NOMO-1 treated with DMSO at 0.1 percent for 48 hours (cell line): ENCODE results near the gene PCNX4.

Experiments used
- DNase-seq: peaks from one replicate; lab custom pipeline; 2025; ENCODE audit not compliant: unreplicated experiment; lab: John Stamatoyannopoulos, UW

The PCNX4 gene

DNA sequence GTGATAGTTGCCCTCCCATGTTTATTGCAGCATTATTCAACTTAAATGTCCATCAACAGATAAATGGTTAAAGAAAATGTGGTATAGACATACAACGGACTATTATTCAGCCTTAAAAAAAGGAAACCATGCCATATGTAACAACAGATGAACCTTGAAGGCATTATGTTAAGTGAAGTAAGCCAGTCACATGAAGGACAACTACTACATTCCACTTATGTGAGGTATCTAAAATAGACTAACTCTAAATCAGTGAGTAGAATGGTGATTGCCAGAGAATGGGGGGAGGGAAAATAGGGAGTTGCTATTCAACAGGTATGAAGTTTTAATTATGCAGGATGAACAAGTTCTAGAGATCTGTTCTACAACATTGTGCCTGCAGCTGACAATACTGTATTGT is 10.1 kb downstream of the PCNX4 start:
- no peak for DNase-seq

DNA sequence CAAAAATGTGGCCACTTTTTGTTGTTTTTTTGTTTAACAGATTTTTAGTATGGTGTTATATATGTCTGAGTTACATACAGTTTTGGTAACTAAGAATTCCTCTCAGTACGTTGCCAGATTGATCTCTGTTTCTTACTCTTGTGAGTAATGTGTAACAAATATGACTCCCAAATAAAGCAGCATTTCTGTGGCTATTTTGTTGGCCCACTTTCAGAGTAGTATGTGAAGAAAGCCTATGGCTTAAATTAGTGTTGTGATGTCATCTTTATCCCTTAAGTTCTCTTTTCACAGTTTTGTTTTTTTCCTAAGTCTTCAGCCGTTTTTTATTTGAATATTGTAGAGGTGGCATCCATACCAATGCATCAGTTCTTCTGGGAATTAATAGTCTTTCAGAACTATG is 10.7 kb downstream of the PCNX4 start:
- peak; percentile 9 for DNase-seq

DNA sequence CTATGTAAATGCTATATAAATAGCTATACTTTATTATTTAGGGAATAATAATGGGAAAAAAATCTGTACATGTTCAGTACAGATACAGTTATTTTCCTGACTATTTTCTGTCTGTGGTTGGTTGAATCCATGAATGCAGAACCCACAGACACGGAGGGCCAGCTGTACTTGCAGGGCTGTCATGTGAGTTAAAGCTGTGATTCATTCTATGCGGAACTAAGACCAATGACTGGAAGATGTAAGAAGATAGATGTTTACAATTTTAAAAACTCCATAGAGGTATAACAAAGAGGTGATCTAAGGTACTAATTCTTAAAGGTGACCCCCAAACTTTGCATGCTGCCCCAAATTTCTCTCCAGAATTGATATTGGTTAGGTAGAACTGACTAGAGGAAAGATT is 14.6 kb downstream of the PCNX4 start:
- no peak for DNase-seq

DNA sequence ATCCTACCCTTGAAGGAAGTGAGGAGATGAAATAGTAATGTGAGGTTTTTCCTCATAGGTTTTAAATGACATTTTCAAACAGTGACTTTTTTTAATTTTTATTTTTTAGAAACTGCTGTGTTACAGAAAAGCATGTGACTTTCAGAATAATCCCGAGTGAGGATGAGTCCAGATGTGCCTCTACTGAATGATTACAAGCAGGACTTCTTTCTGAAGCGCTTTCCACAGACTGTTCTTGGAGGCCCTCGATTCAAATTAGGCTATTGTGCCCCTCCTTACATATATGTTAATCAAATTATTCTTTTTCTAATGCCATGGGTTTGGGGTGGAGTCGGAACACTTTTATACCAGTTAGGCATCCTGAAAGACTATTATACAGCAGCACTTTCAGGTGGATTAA is 15.8 kb downstream of the PCNX4 start:
- no peak for DNase-seq

DNA sequence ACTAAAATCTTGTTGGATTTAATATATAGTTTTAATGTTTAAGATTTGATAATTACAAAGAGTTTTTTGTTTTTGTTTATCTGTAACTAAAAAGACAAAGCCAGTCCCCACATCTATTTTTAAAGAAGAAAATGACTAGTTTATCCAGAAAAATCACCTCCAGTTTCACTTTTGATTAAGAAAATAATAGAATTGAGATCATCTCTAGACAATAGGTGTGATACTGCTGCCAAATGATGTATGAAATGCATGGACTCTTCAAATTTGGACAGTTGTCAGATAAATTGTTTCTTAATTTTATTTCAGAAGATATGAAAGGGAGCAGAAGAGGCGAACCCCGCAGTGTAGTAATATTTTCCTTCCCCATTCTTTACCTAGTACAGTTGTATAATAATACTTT is 20.0 kb downstream of the PCNX4 start:
- DNase-seq, result no peak

DNA sequence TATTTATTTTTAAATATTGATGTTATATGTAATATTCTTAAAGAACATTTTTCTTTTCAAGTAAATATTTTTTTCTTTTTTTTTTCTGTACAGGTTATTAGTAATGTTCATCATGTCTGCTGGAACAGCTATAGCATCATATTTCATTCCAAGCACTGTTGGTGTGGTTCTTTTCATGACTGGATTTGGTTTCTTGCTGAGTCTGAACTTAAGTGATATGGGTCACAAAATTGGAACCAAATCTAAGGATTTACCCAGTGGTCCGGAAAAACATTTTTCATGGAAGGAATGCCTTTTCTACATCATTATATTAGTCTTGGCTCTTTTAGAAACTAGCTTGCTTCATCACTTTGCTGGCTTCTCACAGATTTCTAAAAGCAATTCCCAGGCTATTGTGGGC is 23.2 kb downstream of the PCNX4 start:
- DNase-seq, result no peak

DNA sequence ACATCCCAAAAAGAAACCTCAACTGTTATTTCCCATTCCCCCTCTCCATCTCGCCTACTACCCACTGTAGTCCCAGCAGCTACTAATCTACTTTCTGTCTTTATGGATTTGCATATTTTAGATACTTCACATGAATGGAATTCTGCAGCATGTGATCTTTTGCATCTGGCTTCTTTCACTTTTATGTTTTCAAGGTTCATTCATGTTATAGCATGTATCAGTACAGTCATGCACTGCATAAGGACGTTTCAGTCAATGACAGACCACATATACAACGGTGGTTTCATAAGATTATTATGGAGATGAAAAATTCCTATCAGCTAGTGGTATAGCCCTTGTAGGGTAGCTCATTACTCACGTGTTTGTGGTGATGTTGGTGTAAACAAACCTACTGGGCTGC is 24.5 kb downstream of the PCNX4 start:
- no peak for DNase-seq

DNA sequence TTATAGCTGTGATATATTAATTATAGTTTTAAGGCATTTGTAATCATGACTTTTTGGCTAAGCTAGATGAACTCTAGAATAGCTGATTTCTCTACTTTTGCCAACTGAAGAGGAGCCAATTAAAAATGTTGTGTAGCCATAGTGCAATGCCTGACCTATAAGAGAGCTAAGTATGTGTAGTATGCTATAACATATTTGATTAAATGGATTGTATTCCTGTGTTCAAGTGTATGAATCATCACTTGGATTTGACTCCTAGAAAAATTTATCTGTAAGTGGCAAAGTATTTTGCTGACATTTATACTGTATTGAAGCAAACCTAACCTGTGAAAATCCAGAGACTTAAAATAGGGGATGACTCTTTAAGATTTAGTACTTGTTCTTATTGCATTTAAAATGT is 34.2 kb downstream of the PCNX4 start:
- no peak for DNase-seq

DNA sequence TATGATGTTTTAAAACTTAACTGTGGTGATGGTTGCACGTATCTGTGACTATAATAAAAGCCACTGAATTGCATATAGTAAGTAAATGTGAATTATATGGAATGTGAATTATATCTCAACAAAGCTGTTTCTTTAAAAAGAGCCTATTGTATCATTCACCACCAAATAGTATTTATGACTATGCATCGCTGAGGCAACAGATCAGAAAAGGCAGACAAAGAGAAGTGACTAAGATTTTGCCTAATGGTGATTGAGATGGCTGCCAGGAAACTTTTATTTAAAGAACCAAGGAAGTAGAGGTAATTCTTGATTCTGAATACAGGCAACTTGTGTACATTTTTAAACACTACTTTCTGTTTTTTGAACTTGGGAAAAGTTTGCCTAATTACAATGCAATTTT is 41.8 kb downstream of the PCNX4 start:
- no peak for DNase-seq

DNA sequence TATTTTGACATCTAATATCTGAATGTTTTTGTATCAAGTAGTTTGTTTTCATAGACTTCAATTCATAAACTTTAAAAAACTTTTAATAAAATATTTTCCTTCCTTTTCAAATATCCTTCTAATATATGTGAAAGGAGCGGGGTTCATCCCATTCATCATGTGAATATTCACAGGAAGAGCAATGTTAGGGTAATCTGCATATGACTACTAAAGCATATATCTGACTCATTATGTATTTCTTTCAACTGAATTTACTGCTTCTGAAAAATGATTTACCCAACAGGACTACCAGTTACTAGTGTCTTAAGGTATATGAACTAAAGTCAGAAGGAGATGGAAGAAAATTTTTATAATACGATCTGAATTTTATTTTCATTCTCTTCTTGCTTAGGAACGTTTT is 43.0 kb downstream of the PCNX4 start:
- DNase-seq, result no peak

DNA sequence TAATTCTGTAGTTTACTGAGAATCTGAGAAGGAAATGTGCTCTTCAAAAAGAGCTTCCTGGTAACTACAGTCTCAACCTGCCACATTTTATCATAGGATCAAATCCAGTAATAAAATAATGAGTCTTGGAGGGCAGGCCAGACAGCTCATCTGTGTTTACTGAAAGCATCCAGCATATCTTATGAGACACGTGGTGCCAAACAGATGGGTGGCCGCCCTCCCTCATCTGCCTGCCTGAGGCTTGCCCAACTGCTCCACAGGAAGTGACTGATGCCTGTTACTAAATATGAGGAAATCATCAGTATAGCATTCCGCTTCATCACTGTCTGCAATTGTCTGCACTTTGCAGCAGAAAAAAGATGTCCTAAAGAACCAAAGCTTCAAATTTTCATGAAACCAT is 60.0 kb downstream of the PCNX4 start:
- DNase-seq, result peak; percentile 95

DNA sequence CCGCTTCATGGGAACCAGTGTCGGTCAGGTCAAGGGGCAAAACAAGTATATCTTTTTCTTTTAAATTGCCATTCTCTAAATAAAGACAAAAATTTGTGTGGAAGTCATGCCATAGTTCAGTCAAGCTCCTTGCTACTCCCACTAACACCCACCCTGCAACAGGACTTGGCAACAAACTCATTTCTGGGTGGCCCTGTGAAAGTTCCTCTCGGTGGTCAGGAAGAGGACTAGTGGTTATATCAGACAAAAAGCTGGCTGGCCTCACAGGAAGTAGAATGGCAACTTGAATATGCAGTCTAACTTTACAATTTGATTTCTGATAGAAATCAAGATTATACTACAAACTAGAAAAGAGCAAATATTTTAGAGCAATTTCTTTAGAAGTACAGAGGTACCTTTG is 62.3 kb downstream of the PCNX4 start:
- DNase-seq, result no peak

DNA sequence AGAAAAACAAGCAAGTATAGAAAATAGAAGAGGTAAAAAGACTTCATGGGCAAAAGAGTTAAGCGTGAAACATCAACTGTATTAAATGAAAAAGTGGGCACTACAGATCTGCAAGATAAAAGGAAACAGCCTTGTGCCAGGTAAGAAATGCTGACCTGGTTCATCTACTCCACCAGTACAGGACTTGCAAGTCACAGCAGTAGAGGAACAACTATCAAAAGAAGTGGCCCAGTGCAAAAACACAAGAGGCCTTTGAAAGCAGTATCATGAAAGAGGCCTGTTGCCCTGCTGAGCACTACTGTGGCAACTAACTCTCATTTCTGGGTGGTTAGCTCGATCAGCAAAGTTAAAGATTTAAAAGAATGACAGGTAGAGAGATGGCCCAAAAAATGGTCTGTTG is 62.9 kb downstream of the PCNX4 start:
- DNase-seq, result no peak

DNA sequence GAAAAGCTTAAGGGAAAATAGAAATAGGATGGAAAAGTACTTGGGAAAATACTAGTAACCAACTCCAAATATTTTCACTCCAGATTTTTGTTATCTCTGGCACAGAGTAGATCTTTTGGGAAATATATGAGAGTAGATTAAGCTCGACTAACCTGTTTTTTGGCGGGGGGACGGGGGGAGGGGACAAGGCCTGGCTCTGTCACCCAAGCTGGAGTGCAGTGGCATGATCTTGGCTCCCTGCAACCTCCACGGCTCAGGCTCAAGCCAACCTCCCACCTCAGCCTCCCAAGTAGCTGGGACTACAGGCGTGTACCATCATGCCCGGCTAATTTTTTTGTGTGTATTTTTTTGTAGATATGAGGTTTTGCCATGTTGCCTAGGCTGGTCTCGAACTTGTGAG is 68.7 kb downstream of the PCNX4 start:
- no peak for DNase-seq

DNA sequence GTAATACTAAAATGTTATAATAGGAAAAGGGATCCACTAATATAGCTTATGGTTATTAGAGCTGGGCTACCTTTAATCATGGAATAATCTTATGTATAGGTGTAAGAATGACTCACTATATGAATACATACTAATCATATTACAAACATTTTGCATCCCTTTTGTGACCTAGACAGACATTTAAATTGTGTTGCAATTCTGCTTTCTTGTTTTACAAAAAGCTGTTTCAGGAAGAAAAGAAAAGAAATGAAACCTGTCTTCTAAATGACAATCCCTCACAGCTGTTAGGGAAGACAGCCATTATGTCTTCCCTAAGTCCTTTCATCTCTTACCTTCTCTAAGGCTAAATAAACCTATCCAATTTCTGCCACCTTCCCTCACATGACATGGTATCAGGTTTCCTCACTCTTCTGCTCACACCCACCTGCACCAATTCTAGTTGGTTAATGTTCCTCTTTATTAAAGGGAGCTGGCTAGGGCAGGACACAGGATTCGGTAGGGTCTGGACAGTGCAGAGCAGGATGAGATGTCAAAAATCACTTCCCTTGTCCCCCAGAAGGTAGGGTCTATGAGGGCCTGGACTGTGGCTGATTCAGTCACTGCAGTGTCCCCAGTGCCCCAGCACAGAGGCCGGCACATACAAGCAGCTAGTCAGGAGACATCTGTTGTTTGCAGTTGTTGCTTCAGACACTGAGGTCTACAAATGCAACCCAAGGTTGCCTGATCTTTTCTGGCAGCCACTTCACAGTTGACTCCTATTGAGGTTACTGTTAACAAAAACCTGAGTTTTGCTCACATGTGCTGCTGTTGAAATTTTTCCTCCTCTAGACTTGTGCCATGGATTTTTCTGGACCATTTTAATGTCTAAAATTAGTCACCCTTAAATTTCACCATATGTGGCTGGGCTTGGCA is 69.7 kb downstream of the PCNX4 start:
- no peak for DNase-seq

DNA sequence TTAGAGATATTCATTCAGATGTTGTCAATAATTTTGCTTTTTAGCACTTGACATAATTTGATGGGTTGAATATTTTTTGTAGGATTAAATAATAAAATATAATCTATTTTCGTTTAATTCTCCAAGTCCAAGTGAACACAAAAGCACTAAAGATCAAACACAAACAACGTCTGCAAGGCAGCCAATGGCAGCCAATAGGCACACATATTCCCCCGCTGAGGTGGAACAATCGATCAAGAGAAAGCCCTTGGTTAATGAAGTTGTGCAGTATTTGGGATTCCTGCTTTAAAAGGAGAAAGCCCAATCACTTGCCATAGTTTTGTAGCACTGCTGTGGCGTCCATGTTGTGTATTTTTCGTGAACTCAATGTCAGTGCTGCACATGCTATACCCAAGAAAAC is 72.0 kb downstream of the PCNX4 start:
- no peak for DNase-seq

DNA sequence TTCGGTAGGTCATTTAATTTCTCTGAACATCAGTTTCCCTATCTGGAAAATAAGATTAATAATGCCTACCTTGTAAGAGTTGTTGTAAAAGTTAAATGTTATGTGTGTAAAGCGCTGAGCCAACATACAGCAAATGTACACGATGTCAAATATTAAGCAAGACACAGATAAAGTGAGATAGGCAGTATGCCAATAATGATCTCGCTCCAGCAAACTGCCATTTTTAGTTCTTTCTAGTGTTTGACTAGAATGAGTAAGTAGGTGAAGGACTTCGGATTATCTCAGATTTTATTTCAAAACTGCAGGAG is 72.6 kb downstream of the PCNX4 start:
- DNase-seq, result no peak

DNA sequence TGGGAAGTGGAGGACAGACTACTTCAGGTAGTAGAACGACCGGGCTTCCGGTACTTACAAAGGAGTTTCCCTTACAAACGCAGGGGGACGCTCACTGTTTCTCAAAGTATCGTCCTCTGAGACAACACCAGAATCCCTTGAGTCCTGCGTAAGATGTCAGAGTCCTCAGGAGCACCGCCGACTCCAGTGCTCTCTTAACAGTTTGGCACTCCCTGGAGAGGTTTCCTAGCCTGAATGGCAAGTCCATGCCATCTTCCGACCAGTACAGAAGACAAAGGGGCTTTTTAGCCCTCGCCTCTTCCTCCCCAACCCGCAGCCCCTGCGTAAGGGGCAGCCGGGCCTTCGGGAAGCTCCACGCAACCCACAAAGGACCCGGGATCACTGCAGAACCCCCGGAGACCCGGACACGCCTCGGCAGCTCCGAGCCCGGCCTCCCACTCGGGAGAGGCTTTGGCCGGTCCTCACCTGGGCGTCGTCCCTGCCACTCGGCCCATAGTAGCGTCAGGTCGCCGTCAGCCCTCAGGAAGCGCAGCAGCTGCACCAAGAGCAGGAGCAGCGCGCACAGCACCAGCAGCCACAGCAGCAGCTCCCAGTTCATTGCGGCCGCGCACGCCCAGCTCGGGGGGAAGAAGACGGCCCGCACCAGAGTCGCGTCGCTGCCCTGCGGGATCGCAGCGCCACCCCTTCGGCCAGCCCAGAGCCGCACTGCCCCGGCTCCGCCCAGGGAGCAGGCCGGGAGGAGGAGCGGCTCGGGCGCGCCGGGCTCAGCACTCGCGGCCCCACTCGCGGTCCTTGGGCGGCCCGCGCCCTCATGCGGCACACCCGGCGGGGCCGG is 73.2 kb downstream of the PCNX4 start, which contains the start of gene DHRS7:
Gene DHRS7 (minus strand): TSS at position 687 of the 835 bp plus-strand sequence. CDS start 89 bp downstream, at position 598.
- peak; percentile 78 for DNase-seq

DNA sequence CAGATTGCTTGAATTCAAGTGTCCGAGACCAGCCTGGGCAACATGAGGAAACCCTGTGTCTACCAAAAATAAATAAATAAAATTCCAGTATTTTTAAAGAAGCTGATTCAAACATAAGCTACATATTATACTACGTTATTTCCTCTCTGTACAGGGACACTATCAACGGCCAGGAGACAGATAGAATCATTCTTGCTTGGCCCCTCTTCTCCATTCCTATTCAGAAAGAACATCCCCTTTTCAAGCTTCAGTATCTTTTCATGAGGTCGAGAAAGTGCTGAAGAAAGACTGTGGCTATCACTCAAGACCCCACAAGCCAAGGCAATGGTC is 73.8 kb downstream of the PCNX4 start:
- DNase-seq, result peak; percentile 52

DNA sequence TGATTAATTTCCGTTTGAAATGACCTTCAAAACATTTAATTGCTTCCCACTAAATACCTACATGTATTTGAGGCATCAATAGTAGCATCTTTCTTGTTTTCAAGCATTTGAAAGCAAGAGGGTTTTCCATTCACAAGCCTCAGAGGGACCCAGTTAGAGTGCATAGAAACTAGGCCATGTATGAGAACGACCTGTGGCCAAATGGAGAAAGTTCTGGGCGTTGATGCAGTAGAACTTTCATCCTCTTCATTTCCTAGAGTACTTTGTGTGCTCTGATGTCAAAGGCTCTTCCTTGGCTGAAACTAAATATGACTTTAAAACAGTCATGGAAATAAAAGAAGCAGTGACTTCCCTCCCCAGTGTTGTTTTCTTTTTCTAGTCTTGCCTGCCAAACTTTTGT is 74.4 kb downstream of the PCNX4 start:
- no peak for DNase-seq

DNA sequence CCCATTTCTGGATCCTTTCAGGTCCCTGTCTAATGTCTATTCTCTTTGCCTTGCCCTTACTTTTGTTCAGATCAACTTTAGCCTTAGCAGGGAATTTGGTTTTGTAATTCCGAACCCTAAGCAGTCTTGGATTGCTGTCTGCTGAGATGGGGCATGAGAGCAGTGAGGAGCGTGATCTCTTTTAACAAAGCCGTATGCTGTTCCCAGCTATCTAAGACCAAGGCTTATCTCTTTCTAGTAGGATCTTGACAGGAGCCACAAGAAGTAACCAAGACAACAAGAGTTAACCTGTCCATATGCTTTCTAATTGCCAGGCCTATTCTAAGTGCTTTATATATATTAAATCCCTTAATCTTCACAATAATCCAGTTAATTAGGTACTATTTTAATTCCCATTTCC is 78.0 kb downstream of the PCNX4 start:
- no peak for DNase-seq

DNA sequence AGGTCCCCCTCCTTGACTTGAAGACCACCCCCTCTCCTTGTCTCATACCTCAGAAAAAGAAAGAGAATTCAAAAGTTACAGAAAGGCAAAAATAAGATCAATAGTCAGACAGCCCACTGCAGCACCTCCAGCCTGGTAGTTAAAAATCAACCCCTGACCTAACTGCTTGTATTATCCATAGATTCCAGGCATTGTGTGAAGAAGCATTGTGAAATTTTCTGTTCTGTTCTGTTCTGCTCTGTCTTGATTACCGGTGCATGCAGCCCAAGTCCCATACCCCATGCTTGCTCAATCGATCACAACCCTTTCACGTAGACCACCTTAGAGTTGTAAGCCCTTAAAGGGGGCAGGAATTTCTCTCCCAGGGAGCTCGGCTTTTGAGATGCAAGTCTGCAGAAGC is 79.2 kb downstream of the PCNX4 start:
- no peak for DNase-seq

DNA sequence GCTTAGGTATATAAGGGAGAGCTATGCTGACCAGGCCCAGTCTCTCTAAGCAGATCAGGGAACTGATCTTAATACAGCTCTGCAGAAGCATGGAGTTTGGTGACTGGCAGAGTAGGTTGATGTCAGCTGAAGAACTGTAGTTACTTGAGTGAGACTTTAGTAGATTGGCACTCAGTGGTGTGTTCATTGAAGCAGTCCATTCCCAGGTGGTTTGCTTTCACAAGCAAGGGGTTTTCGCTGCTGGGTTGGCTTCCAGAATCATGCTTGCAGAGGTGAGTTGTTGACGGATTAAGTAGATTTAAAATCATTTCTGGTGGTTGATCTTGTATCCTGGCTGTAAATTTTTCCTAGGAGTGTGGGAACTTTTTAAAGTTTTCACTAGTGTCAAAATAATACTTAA is 80.0 kb downstream of the PCNX4 start:
- no peak for DNase-seq
